GM18907 (cell line): Measurements from ENCODE around the gene ARHGAP30.
"Not testable (repeated sequence)": the region's sequence is repeated elsewhere in the genome, so short reads cannot be mapped to it uniquely, and the experiment has no call there.

Experiments
- ATAC-seq: cut with Tn5 transposase; IDR thresholded peaks from one replicate; pipeline ENCODE4 v1.9.1; 2021; ENCODE audit warnings: mild to moderate bottlenecking, moderate library complexity; ENCODE audit not compliant: unreplicated experiment

Gene ARHGAP30

DNA sequence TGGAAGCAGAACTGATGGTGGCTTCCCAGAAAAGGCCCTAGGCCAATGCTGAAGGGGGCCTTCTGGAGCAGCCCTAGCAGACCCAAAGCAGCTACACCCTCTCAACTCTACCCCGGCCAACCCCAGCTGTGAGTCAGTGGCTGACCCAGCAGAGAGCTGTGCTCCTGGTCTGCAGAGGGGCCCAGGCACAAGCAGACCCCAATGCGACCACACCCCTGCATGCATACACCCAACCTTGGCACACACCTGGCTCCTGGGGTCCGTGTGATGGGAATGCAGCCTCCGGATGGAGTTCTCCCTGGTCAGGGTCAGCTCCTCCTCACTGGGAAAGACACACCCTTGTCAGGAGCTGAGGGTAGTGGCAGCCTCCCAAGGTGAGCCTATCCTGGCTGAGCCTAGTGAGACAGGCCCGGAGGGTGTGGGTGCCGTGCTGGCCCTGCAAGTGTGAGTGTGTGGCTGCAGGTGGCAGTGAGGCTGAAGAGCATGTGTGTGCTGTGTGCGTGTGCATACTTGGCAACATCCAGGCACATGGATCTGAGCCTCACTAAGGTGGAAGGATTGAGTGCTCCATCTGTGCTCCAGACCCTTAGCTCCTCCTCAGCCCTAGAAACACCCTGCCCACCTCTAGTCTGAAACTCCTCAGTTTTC is 3.9 kb upstream of the ARHGAP30 start:
- no peak for ATAC-seq

GRCh38 chr1:161072751-161073449 is 3.2 kb upstream of the ARHGAP30 start:
- no peak for ATAC-seq

GRCh38 chr1:161071886-161072371 is 2.2 kb upstream of the ARHGAP30 start:
- no peak for ATAC-seq

DNA sequence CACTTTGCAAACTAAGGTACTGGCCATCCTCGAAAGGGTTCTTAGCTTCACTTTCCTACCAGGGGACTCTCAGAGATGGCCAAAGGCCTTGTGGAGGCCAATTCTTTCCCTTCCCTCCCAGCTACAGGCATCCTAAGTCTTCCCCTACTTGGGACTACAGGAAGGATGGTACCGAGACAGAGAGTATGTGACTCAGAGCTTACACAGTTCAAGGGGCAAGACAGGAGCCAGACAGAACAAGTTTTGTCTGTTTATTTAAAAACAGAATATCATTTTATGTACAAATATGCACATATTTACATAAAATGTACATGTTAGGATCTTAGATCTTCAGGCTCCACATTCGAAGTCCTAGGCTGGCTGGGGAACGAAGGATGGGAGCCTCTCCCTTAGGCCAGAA is 1.1 kb upstream of the ARHGAP30 start:
- no peak for ATAC-seq

- ATAC-seq = peak; percentile 1
Measured at GRCh38 chr1:161069241-161069640, 450 bp downstream of the ARHGAP30 start.

GRCh38 chr1:161068306-161069234 is 1.1 kb downstream of the ARHGAP30 start:
- peak; percentile 62 for ATAC-seq

DNA sequence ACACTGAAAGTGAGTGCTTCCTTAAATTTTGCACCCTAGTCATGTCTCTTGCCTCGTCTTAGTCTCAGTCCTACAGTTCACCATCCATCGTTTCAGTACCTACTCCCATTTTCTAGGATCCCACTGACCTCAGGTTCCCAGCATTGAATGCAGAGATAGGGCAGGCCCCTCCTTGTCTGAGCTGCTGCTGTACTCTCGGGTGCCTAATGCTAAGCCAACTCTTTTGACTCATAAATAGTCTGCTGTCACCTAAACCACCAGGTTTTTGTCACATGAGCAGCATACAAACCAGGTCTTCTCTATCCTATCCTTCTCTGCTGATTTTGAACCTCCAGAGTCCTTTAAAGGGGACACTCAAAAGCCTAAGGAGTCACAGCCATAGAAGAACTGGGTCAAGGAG is 3.0 kb downstream of the ARHGAP30 start:
- ATAC-seq = no peak

- ATAC-seq = not testable (repeated sequence)
Measured at GRCh38 chr1:161065681-161066080, 4.0 kb downstream of the ARHGAP30 start.

DNA sequence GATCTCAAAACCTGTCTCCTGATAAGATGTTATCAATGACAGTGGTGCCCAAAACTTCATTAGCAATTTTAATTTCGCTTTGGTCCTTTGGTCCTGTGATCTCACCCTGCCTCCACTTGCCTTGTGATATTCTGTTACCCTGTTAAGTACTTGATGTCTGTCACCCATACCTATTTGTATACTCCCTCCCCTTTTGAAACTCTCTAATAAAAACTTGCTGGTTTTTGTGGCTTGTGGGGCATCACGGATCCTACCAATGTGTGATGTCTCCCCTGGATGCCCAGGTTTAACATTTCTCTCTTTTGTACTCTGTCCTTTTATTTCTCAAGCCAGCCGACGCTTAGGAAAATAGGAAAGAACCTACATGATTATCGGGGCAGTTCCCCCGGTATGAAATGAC is 5.8 kb downstream of the ARHGAP30 start:
- ATAC-seq = not testable (repeated sequence)

DNA sequence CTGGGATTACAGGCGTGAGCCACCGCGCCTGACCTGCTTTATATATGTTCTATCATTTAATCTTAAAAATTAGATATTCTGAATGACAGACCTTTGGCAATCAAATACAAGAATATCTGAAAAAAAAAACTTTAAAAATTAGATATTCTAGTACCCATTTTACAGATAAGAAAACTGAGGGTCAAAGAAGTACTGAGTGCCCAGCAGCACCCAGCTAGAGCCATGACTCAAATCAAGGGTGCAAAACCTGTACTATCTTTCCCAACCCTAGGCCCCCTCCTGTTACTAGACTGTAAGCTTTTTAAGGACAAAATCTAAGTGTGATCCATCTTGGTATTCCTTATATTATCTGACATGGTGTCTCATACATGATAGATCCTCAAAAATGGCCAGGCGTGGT is 8.3 kb downstream of the ARHGAP30 start:
- no peak for ATAC-seq

DNA sequence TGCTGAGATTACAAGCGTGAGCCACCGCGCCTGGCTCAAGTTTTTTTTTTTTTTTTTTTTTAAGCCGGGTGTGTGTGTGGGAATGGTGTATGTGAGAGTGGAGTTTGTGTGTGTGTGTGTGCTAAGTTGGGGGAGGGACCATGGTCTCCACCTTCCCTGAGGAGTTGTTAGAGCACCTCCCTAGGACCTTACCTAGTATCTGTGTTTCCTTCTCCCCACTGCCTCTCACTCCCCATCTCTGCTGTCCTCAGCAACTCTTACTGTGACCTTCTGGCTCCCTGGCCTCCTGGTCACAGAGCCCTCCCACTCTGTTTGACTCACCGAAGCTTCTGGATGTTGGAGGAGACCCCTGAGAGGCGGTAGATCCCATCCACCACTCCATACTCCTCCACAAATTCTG is 10.4 kb downstream of the ARHGAP30 start:
- no peak for ATAC-seq

DNA sequence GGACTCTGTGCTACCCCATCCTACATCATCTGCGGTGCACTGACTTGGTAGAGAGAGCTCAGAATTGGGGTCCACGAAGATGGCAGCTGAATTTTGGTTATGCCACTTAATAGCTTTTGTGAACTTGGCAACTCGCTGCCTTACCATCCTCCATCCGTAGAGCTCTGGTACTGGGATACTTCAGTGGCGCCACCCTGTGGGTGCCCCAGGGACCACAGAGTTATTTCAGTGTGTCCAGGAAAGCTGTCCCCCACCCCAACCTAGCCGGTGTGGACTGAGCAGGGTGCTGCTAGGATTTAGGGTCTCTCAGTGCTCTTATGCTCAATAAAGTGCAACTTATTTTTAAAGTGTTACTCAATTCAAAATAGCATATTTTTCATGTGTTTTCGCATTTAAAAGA is 14.9 kb downstream of the ARHGAP30 start:
- ATAC-seq = no peak

DNA sequence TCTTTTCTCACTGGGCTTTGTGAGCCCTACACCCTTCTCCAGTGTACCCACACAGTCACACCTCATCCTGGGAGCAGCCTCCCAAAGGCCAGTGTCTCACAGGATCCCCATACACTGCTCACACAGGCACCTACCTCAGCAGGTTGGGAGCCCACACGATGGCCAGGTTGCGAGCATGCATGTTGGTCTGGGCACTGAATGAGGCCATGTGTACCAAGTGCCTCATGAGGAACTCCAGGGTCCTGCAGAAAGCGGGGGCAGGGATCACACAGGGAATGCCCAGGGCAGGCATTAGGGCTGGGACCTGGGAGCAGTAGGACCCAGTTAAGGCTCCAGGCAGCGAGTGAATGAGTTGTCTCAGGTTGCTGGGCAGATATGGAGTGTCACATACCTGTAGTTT is 15.5 kb downstream of the ARHGAP30 start:
- no peak for ATAC-seq

DNA sequence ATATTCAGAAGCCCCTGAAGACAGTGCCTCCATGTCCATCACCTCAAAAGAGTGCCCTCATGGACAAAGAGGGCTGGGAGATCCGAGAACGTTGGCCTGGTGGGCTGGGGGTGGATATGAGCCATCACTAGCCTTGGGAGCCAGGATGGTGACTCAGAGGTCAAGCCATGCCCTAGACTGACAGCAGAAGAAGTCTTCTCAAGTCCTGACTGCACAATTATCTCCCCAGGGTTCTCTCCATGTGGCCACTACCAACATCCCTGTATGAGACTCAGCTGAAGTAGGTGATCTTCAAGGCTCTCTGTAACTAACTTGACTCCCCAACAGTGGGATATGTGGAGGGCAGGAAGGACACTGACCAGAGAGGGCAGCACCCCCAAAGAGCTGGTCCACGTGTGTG is 16.8 kb downstream of the ARHGAP30 start:
- ATAC-seq = no peak

- no peak for ATAC-seq
Measured at GRCh38 chr1:161051219-161051618, 18.5 kb downstream of the ARHGAP30 start.

DNA sequence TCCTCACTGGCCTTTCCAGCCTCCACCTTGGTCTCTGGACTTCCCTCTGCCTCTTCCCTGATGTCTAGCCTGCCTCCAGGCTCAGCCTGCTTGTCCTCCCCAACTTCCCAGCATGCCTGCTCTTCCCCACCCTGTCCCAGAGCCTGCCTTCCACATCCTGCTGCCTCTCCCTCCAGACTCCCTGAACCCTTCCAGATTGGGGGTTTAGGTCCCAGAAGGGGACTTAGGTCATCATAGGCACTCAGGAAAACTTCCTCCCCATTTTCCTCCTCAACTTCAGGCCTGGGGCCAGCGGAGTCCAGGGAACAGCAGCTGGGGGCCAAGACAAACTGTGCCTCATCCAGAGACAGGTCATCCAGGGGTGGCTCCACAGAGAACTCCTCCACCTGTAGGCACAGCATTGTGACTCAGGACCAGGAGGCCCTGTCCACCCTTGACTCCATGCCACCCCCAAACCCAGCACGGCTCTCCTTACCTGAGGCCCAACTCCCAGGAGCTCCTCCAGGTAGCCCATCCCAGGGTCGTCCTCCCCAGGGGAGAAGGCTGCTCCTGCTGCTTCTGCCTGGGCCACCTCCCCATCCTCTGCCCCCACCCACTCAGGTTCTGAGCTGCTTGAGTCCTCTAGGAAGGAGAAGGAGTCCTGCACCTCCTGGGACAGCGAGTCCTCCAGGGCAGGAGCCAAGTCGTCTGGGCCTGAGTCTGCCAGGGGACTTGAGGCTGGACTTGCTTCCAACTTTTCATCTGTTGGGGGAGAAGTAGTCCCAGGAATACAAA is 20.6 kb downstream of the ARHGAP30 start:
- no peak for ATAC-seq

DNA sequence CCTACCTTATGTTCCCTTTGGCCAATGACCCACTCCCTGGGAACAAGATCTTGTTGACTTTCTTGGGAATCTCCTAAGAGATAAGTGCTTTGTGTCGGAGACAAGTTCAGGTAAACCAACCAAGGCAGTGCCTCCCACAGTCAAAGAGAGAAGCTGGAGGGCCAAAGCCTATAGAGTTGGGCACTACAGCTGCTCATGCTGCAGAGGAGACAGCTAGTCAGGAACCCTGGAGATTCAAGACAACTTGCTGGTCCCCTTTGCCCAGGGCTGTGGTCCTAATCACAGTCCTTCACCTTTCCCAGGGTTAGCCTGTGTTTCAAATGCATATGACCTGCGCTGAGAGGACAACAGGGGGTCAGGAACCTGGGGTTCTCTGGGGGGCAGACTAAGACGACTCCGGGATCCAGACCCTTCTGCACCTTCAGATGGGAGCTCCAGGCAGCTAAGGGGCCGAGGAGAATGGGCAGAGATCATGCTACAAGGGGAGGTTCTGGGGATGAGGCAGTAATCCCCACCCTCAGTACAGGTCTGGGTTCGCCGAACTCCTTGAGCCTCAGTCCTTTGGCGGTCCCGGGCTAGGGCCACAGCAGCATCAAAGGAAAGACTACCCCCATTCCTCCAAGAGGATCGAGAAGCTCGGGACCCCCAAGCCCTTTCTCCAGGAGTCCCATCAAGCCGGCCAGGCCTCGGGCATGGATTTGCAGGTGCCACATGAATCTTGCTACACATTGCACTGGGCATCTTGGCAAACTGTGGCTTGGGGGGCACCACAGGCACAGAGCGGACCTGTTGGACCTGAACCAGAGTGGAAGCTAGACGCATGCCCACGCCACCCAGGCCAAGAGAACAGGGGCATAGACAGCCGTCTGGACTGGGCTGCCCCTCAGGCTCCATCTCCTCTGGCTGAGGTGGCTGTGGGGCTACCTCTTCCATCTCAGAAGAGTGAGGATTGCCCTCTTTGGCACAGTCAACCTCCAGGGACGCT is 22.0 kb downstream of the ARHGAP30 start:
- ATAC-seq = no peak

DNA sequence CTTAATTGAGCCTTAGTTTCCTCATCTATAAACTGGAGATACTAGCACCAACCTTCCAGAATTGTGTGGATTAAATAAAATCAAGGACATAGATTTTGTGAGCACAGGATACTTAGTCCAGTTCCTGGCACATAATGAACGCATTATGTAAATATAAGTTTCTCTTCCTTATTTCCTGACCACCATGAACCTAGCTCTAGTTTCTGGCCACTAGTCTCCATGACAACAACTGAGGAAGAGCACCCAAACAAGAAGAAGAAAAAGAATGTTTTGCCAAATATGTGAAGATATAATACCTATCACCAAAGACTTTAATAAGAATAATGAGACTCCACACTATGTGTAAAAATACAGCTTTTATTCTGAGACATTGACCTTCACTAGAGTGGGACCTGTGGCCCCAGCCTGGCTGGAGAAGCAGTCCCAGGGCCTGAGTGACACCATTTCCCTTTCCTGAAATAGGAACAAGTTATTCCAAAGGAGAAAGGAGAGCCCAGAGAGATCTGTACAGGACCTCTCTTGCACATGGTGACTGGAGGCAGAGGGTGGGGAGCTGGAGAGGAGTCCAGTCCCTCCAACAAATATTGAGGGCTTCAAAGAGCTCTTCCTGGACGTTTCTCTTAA is 23.0 kb downstream of the ARHGAP30 start:
- peak; percentile 40 for ATAC-seq
